NCI-H2107 (cell line): ENCODE results near the gene ZNF790.

Source experiments
- DNase-seq: peaks from one replicate; lab custom pipeline; 2025; lab: John Stamatoyannopoulos, UW

The ZNF790 gene

GRCh38 chr19:36772311-36773222 lies 65.6 kb downstream of the ZNF790 start, which contains the start of gene ZNF850:
Gene ZNF850, minus strand, starts transcription at chr19:36772807. Its CDS starts 10,201 bp downstream, at chr19:36762606.
- DNase-seq = peak; percentile 78

DNA sequence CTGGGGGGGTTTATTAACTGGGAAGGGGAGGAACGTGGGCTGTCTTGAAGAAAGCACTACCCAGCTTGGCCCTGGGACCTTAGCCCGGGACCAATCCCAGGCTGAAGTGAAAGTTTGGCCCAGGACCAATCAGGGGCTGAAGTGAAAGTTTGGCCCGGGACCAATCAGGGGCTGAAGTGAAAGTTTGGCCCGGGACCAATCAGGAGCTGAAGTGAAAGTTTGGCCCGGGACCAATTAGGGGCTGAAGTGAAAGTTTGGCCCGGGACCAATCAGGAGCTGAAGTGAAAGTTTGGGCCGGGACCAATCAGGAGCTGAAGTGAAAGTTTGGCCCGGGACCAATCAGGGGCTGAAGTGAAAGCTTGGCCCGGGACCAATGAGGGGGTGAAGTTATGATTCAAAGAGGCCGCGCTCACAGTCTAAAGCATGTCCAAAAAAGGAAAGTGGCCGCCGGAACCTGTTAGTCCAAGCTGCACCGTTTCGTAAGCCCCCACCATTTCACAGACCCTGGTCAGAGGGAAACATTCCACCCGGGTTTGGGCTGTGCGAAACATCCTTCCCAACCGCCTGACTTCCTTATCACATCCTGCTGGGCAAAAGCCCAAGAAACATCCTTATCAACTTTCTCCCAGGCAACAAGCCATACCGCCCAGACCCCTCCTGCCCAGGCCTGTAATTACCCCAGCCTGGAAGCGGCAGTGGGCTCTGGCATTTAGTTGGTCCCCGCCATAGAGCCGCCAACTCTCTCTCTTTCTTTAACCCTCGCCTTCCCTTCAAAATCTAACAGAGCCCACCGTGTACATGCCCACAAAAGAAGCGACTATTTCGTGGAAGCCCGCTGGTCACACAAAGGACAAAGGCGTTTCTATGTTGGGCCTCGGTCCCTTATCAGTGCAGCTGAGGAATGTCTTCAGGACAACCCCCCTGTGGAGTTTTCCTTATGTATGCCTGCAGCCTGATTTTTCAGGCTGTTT lies 66.6 kb downstream of the ZNF790 start:
- peak; percentile 2 for DNase-seq
